ENCODE results near the gene MTA1. TPM values are rescaled to one million over a fixed set of nuclear protein-coding genes. Genes with fewer than 3 reads are reported as not detected.

MTA1 gene
- total and polyA plus RNA-seq, 2 experiments from 2014 or later = 110 to 208 TPM

DNA sequence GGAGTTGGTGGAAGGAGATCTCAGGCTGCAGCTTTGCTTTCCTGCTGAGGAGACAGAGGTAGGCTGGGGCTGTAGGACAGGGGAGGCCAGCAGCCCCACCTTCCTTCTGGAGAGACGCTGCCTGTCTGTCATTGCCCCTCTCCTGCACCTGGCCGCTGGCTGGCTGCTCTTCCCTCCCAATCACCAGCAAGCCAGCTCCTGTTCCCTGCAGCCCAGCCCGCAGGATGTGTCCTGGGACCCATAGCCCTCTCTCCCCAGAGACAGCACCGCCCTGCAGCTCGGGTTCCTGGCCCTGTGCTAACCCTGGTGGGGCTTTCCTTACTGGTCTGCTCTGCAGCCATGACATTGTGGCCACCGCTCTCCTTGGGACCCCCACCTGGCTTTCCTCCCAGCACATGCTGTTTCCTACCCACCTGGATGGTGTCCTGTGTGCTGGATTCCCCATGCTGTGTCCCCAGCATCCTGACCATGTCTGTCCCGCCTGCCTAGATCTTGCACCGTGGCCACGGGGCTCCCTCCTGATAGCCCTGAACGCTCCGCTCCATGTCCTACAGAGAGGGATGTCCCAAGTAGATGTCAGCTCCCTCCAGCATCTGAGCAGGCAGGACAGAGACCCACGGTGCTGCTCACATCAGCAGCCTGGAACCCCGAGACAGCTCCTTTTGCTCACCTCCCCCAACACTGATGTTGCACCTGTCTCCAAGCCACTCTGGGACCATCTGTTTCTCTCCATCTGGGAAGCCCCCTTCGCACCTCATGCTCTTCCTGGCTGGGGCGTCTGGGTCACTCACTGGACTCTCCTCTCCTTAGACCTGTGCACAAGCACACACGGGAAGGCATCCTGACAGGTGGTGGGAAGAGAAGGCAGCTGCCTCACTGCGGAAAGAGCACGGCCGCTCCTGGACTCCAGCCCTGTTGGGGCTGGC lies 1.1 kb upstream of the MTA1 start:
- no peaks in the 10 kb centered on the region for H3K9me3 ChIP-seq (ENCODE audit: low read depth)
- DNase-seq (ENCODE audit: low read depth in 1 of 2, low spot score in 1 of 2) = no peak
- peaks cover 13% of the 10 kb centered on the region for H3K4me1 ChIP-seq (ENCODE audit: low read depth)
- no peaks in the 10 kb centered on the region for H3K36me3 ChIP-seq
- peak overlapping the region; percentile 59 for H3K4me3 ChIP-seq
- no peaks in the 10 kb centered on the region for H3K27me3 ChIP-seq
- TF ChIP-seq, protein P1, sequence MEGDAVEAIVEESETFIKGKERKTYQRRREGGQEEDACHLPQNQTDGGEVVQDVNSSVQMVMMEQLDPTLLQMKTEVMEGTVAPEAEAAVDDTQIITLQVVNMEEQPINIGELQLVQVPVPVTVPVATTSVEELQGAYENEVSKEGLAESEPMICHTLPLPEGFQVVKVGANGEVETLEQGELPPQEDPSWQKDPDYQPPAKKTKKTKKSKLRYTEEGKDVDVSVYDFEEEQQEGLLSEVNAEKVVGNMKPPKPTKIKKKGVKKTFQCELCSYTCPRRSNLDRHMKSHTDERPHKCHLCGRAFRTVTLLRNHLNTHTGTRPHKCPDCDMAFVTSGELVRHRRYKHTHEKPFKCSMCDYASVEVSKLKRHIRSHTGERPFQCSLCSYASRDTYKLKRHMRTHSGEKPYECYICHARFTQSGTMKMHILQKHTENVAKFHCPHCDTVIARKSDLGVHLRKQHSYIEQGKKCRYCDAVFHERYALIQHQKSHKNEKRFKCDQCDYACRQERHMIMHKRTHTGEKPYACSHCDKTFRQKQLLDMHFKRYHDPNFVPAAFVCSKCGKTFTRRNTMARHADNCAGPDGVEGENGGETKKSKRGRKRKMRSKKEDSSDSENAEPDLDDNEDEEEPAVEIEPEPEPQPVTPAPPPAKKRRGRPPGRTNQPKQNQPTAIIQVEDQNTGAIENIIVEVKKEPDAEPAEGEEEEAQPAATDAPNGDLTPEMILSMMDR (IDR thresholded peaks at IDR 0.05; ENCODE audit: low read depth, low read length) = no peak
- no peak overlapping the region for H3K27ac ChIP-seq

DNA sequence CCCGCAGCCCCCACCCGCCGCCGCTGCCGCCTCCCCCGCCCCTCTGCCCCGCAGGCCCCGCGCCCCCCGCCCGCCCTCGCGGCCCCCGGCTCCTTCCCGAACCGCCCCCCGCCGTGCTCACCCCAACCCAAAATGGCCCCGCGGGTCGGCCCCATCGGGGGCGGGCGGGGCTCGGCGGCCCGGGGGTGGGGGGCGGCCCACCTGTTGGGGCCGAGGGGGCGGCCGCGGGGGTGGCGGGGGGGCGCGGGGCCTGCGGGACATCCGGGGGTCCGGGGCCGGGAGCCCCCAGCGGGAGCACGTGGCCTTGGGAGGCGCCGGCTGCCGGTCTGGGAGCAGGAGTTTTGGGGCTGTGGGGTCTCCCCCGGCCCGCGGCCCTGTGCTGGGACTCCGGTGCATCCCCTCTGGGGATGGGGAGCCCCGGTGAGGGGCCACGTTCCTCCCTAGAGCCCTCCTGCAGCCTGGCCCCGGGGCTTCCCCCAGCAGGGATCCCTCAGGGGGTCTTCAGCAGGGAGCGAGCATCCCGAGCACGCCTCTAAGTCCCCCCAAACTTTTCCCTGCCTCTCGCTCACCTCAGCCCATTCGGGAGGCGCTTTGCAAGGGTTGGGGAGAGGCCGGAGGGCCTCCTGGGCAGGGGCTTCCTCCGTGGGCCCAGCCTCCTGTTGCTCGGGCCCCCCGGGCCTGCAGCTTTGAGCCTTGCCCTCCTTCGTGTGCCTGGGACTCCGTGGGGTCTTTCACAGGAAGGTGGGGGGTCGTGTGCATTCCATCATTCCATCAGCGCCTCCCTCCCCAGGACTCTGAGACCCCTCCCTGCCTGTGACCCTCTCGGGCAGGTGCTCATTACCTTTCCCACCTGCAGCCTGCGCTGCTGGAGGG lies 710 bp downstream of the MTA1 start:
- TF ChIP-seq, protein P1 (IDR thresholded peaks at IDR 0.05; ENCODE audit: low read depth, low read length) = no peak
- DNase-seq (ENCODE audit: low read depth in 1 of 2, low spot score in 1 of 2) = no peak
- peak overlapping the region; percentile 81 for H3K27ac ChIP-seq

DNA sequence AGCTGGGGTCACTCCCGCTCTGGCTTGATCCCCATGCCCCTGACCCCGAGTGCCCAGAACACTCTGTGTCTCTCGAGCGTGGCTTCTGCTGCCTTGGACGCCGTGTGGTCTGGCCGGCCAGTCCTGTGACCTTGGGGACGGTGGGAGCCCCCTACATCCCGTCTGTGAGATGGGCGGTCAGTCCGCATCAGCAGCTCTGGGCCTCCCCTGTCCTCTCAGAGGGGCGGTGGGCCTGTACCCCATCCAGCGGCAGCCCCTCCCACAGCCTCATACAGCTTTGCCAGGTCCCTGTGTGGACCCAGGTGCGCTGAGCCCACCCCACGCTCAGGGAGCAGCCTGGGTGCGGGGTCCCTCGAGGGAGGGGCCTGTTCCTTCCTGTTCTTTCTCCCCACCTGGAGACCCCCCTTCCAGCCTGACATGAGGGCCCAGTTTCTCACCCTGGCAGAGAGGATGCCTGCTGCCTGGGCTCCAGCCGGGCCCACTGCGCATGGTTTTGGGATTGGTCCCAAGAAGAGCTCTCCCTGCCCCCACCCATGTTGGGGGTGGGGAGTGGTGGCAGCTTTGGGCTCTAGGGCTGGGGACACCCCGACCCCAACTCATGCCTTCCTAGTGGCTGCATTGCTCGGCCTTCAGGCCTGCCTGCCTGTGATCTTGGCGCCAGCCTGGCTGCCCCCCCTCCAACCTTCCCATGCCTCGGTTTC lies 1.5 kb downstream of the MTA1 start:
- TF ChIP-seq, protein P1 (IDR thresholded peaks at IDR 0.05; ENCODE audit: low read depth, low read length) = no peak
- Histone ChIP-seq H3K36me3 (no peaks in the 10 kb centered on the region), H3K27me3 (no peaks in the 10 kb centered on the region), H3K4me1 (ENCODE audit: low read depth) (peaks cover 13% of the 10 kb centered on the region), H3K27ac (peak overlapping the region; percentile 81), H3K9me3 (ENCODE audit: low read depth) (no peaks in the 10 kb centered on the region), H3K4me3 (peak overlapping the region; percentile 85)
- no peak for DNase-seq (ENCODE audit: low read depth in 1 of 2, low spot score in 1 of 2)

More for the DNA sequence above, 710 bp downstream of the MTA1 start:
- H3K4me1 ChIP-seq (ENCODE audit: low read depth) = peaks cover 13% of the 10 kb centered on the region
- no peaks in the 10 kb centered on the region for H3K36me3 ChIP-seq
- H3K4me3 ChIP-seq = peak overlapping the region; percentile 85
- H3K9me3 ChIP-seq (ENCODE audit: low read depth) = no peaks in the 10 kb centered on the region
- H3K27me3 ChIP-seq = no peaks in the 10 kb centered on the region

DNA sequence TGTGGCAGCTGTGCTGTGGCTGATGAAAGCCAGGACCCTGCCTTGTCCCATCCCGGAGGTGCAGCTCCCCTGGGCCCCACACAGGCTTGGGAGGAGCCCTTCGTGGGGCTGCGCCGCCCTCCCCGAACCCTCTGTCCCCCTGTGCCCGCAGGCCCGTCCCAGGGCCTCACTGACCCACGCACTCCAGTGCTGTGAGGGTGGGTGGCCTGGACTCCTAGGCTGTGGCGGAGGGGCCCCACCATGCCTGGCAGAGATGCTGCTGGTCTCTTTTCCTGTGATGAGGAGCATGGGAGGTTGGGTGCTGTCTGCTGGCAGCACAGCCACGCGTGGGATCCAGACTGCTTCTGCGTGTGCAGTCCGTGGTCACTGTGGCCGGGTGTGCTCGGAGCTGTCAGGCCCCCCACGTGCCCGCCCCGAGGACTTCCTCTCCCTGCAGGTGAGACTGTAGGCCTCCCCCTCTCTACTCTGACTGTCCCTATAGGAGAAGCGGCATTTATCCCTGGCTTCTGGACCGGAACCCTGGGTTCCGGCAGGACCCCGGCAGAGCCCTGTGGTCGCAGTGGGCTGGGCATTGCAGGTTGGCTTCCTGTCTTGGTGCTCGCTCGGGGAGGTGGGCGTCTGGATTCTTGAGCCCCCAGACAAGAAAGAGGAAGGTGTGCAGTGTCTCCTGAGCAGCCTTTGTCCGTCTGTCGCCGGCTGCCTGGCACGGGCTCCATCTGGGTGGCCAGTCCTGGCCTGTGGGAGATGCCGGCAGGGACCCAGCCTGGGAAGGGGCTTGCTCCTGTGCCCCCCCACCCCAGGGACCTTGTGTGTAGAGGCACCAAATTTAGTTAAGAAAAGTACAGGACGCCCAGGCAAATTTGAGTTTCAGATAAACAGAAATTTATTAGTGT lies 2.3 kb downstream of the MTA1 start:
- no peaks in the 10 kb centered on the region for H3K9me3 ChIP-seq (ENCODE audit: low read depth)
- peaks cover 13% of the 10 kb centered on the region for H3K4me1 ChIP-seq (ENCODE audit: low read depth)
- H3K36me3 ChIP-seq = no peaks in the 10 kb centered on the region
- DNase-seq (ENCODE audit: low read depth in 1 of 2, low spot score in 1 of 2) = no peak
- H3K27ac ChIP-seq = peak overlapping the region; percentile 81
- TF ChIP-seq, protein P1 (IDR thresholded peaks at IDR 0.05; ENCODE audit: low read depth, low read length) = no peak
- H3K27me3 ChIP-seq = no peaks in the 10 kb centered on the region
- no peak overlapping the region for H3K4me3 ChIP-seq

Measured in cardiac muscle cell (in vitro differentiated cells and primary cell).